SK-N-SH treated with all-trans-retinoic acid at 6 μM for 48 hours (cell line): ENCODE measurements around the gene CASP10.

Experiments
- ATAC-seq: fragments of 200-7000 bp; cut with Tn5 transposase; 3 replicates; pipeline ENCODE4 v1.9.1; 2020; ENCODE audit warnings: mild to moderate bottlenecking, moderate library complexity
- ARNTL ChIP-seq: fragments of 450-650 bp; formaldehyde crosslinking; IDR thresholded peaks from 2 replicates; pipeline ENCODE4 v1.5.0; 2020; ENCODE audit warnings: low read depth, mild to moderate bottlenecking, moderate library complexity, borderline replicate concordance
- BACH2 ChIP-seq: fragments of 250-450 bp; sonication (Bioruptor Pico); IDR thresholded peaks from 2 replicates; pipeline ENCODE4 v1.9.0; 2021; ENCODE audit warnings: mild to moderate bottlenecking, borderline replicate concordance
- CSDC2 ChIP-seq: fragments of 250-450 bp; sonication (Bioruptor Pico); IDR thresholded peaks from 2 replicates; pipeline ENCODE4 v1.5.0; 2020; ENCODE audit warnings: mild to moderate bottlenecking, moderate library complexity
- ESRRG ChIP-seq: fragments of 250-450 bp; sonication (Bioruptor Pico); IDR thresholded peaks from 2 replicates; pipeline ENCODE4 v1.6.1; 2021; ENCODE audit warnings: mild to moderate bottlenecking
- GLIS3 ChIP-seq: fragments of 250-450 bp; sonication (Bioruptor Pico); IDR thresholded peaks from 2 replicates; pipeline ENCODE4 v1.5.0; 2020; ENCODE audit warnings: mild to moderate bottlenecking, moderate library complexity
- ISL1 ChIP-seq: fragments of 250-450 bp; sonication (Bioruptor Pico); IDR thresholded peaks from 2 replicates; pipeline ENCODE4 v2.1.2; 2022; ENCODE audit warnings: mild to moderate bottlenecking, moderate library complexity
- OSR1 ChIP-seq: fragments of 250-450 bp; sonication (Bioruptor Pico); IDR thresholded peaks from 2 replicates; pipeline ENCODE4 v1.8.0; 2022; ENCODE audit warnings: moderate library complexity, mild to moderate bottlenecking, inconsistent platforms
- PPARA ChIP-seq: fragments of 250-450 bp; sonication (Bioruptor Pico); IDR thresholded peaks from 2 replicates; pipeline ENCODE4 v1.5.0; 2020; ENCODE audit warnings: mild to moderate bottlenecking, borderline replicate concordance
- RARB ChIP-seq: fragments of 250-450 bp; sonication (Bioruptor Pico); IDR thresholded peaks from 2 replicates; pipeline ENCODE4 v1.8.0; 2021; ENCODE audit warnings: mild to moderate bottlenecking, moderate library complexity
- SNAI2 ChIP-seq: fragments of 250-450 bp; sonication (Bioruptor Pico); IDR thresholded peaks from 2 replicates; pipeline ENCODE4 v1.5.0; 2020; ENCODE audit warnings: mild to moderate bottlenecking, moderate library complexity
- TCF4 ChIP-seq: fragments of 250-450 bp; sonication (Bioruptor Pico); IDR thresholded peaks from 2 replicates; pipeline ENCODE4 v1.8.0; 2021; ENCODE audit warnings: mild to moderate bottlenecking, moderate library complexity, borderline replicate concordance
- TOX ChIP-seq: fragments of 250-450 bp; sonication (Bioruptor Pico); IDR thresholded peaks from 2 replicates; pipeline ENCODE4 v1.8.0; 2021; ENCODE audit warnings: mild to moderate bottlenecking, moderate library complexity, borderline replicate concordance
- ZC3H10 ChIP-seq: fragments of 250-450 bp; sonication (Bioruptor Pico); IDR thresholded peaks from 2 replicates; pipeline ENCODE4 v1.5.1; 2021; ENCODE audit warnings: mild to moderate bottlenecking, moderate library complexity
- ZFP30 ChIP-seq: fragments of 450-650 bp; formaldehyde crosslinking; IDR thresholded peaks from 2 replicates; pipeline ENCODE4 v1.5.0; 2022; ENCODE audit warnings: mild to moderate bottlenecking, moderate library complexity
- ZNF565 ChIP-seq: fragments of 450-650 bp; formaldehyde crosslinking; conservative IDR thresholded peaks from 2 replicates; pipeline ENCODE4 v1.5.0; 2020; ENCODE audit warnings: low read depth, mild to moderate bottlenecking, moderate library complexity
- ZNF70 ChIP-seq: fragments of 450-650 bp; formaldehyde crosslinking; IDR thresholded peaks from 2 replicates; pipeline ENCODE4 v1.5.0; 2020; ENCODE audit warnings: mild to moderate bottlenecking, moderate library complexity
- TF ChIP-seq, protein P1 (sequence below): fragments of 250-450 bp; sonication (Bioruptor Pico); IDR thresholded peaks from 2 replicates; pipeline ENCODE4 v1.8.0; 2020; ENCODE audit warnings: mild to moderate bottlenecking, moderate library complexity, borderline replicate concordance
- TF ChIP-seq, protein P2 (sequence below): fragments of 250-450 bp; sonication (Bioruptor Pico); IDR thresholded peaks from 2 replicates; pipeline ENCODE4 v1.5.0; 2020; ENCODE audit warnings: mild to moderate bottlenecking, moderate library complexity
- TF ChIP-seq, protein P3 (sequence below): fragments of 250-450 bp; sonication (Bioruptor Pico); IDR thresholded peaks from 2 replicates; pipeline ENCODE4 v1.5.1; 2021; ENCODE audit warnings: mild to moderate bottlenecking, moderate library complexity
- TF ChIP-seq, protein P4 (sequence below): fragments of 250-450 bp; sonication (Bioruptor Pico); IDR thresholded peaks from 2 replicates; pipeline ENCODE4 v1.5.1; 2020; ENCODE audit warnings: low read depth, mild to moderate bottlenecking, moderate library complexity
- TF ChIP-seq, protein P5 (sequence below): fragments of 250-450 bp; sonication (Bioruptor Pico); IDR thresholded peaks from 2 replicates; pipeline ENCODE4 v1.8.0; 2021; ENCODE audit warnings: low read depth, mild to moderate bottlenecking, moderate library complexity, borderline replicate concordance

Gene CASP10

DNA sequence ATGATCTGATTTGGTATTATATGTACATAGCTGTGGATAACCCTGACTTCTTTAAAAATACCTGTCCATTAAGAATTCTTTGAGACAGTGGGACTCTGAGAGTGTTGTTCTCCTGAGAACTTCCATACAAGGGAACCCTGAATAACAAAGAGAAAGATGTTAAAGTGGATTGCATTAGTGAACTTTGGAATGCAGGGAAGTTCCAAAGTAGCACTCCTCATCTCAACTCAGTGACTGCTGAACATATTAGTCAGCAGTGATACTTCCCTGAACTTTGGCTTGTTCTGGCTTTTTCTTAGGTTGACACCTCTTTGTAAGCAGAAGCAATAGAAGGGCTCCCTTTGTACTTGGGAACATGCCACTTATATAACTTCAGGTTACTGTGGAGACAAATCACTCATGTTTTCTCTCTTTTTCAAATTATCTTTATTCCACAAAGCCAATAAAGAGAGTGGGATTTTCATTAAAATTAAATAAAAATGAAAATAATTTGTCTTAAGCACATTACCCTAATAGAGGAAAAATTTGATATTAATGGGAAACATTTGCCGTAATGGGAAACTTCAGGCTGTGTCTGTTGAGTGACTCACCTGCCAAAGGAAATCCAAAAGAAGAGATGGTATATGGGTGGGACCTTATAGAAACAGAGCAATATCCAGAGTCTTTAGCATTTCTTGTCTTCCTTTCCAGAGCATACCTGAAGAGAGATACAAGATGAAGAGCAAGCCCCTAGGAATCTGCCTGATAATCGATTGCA is 33.7 kb upstream of the CASP10 start:
- ATAC-seq, result peak; percentile 73
- TF ChIP-seq ZNF70 (no peak), PPARA (CRISPR knock-in tag) (no peak), GLIS3 (no peak), TOX (CRISPR knock-in tag) (no peak), OSR1 (CRISPR knock-in tag) (no peak), ZNF565 (CRISPR knock-in tag) (no peak), SNAI2 (peak; percentile 52; the same call in 1 of the 2 replicates), ISL1 (CRISPR knock-in tag) (peak; percentile 87), RARB (no peak), ESRRG (CRISPR knock-in tag) (no peak), ZC3H10 (CRISPR knock-in tag) (peak; percentile 8; the same call in 1 of the 2 replicates), TCF4 (CRISPR knock-in tag) (no peak), CSDC2 (peak; percentile 79; the same call in 1 of the 2 replicates), ARNTL (CRISPR knock-in tag) (no peak)
- TF ChIP-seq, protein P1, sequence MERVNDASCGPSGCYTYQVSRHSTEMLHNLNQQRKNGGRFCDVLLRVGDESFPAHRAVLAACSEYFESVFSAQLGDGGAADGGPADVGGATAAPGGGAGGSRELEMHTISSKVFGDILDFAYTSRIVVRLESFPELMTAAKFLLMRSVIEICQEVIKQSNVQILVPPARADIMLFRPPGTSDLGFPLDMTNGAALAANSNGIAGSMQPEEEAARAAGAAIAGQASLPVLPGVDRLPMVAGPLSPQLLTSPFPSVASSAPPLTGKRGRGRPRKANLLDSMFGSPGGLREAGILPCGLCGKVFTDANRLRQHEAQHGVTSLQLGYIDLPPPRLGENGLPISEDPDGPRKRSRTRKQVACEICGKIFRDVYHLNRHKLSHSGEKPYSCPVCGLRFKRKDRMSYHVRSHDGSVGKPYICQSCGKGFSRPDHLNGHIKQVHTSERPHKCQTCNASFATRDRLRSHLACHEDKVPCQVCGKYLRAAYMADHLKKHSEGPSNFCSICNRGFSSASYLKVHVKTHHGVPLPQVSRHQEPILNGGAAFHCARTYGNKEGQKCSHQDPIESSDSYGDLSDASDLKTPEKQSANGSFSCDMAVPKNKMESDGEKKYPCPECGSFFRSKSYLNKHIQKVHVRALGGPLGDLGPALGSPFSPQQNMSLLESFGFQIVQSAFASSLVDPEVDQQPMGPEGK (CRISPR knock-in tag), result no peak; the same call in 1 of the 2 replicates
- TF ChIP-seq, protein P2, sequence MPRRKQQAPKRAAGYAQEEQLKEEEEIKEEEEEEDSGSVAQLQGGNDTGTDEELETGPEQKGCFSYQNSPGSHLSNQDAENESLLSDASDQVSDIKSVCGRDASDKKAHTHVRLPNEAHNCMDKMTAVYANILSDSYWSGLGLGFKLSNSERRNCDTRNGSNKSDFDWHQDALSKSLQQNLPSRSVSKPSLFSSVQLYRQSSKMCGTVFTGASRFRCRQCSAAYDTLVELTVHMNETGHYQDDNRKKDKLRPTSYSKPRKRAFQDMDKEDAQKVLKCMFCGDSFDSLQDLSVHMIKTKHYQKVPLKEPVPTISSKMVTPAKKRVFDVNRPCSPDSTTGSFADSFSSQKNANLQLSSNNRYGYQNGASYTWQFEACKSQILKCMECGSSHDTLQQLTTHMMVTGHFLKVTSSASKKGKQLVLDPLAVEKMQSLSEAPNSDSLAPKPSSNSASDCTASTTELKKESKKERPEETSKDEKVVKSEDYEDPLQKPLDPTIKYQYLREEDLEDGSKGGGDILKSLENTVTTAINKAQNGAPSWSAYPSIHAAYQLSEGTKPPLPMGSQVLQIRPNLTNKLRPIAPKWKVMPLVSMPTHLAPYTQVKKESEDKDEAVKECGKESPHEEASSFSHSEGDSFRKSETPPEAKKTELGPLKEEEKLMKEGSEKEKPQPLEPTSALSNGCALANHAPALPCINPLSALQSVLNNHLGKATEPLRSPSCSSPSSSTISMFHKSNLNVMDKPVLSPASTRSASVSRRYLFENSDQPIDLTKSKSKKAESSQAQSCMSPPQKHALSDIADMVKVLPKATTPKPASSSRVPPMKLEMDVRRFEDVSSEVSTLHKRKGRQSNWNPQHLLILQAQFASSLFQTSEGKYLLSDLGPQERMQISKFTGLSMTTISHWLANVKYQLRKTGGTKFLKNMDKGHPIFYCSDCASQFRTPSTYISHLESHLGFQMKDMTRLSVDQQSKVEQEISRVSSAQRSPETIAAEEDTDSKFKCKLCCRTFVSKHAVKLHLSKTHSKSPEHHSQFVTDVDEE (CRISPR knock-in tag), result no peak
- TF ChIP-seq, protein P3, sequence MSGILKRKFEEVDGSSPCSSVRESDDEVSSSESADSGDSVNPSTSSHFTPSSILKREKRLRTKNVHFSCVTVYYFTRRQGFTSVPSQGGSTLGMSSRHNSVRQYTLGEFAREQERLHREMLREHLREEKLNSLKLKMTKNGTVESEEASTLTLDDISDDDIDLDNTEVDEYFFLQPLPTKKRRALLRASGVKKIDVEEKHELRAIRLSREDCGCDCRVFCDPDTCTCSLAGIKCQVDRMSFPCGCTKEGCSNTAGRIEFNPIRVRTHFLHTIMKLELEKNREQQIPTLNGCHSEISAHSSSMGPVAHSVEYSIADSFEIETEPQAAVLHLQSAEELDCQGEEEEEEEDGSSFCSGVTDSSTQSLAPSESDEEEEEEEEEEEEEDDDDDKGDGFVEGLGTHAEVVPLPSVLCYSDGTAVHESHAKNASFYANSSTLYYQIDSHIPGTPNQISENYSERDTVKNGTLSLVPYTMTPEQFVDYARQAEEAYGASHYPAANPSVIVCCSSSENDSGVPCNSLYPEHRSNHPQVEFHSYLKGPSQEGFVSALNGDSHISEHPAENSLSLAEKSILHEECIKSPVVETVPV (CRISPR knock-in tag), result no peak
- TF ChIP-seq, protein P4, sequence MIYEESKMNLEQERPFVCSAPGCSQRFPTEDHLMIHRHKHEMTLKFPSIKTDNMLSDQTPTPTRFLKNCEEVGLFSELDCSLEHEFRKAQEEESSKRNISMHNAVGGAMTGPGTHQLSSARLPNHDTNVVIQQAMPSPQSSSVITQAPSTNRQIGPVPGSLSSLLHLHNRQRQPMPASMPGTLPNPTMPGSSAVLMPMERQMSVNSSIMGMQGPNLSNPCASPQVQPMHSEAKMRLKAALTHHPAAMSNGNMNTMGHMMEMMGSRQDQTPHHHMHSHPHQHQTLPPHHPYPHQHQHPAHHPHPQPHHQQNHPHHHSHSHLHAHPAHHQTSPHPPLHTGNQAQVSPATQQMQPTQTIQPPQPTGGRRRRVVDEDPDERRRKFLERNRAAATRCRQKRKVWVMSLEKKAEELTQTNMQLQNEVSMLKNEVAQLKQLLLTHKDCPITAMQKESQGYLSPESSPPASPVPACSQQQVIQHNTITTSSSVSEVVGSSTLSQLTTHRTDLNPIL, result no peak

DNA sequence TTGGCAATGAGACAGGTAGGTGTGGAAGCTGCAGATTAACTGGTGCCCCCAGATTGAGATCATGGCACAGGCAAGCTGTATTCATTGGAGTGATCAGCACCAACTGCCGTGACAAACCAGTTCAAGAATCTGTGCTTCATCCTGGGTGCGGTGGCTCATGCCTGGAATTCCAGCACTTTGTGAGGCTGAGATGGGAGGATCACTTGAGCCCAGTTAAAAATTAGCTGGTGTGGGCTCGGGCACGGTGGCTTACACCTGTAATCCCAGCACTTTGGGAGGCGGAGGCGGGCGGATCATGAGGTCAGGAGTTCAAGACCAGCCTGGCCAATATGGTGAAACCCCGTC is 33.1 kb upstream of the CASP10 start:
- ATAC-seq, result peak; percentile 43

DNA sequence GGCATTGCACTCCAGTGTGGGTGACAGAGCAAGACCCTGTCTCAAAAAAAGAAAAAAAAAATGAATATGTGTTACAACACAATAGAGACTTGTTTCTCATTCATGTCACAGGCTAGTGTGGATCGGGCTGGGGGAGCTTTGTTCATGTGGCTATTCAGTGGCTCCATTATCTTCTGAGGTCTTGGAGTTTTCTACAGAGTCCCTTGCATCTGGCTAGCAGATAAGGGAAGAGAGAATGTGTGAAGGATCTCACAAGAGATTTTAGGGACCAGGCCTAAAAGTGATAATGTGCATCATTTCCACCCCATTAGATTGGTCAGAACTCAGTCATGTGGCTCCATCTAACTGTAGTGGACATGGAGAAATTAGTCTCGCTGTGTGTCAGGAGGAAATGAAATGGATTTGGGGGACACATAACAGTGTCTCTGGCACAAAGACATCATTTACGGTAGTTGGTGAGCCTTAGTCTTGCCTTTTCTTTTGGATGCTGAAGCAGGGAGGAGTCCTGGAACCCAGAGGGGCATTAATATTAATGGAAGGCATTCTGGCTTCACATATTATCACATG is 32.4 kb upstream of the CASP10 start:
- peak; percentile 1; the same call in 2 of the 3 replicates for ATAC-seq
- TF ChIP-seq, protein P1 (CRISPR knock-in tag), result no peak
- TF ChIP-seq SNAI2 (no peak), TOX (CRISPR knock-in tag) (no peak), ISL1 (CRISPR knock-in tag) (no peak), ESRRG (CRISPR knock-in tag) (no peak), ZFP30 (CRISPR knock-in tag) (no peak), GLIS3 (no peak), ZC3H10 (CRISPR knock-in tag) (no peak), OSR1 (CRISPR knock-in tag) (no peak), BACH2 (CRISPR knock-in tag) (no peak)
- TF ChIP-seq, protein P5, sequence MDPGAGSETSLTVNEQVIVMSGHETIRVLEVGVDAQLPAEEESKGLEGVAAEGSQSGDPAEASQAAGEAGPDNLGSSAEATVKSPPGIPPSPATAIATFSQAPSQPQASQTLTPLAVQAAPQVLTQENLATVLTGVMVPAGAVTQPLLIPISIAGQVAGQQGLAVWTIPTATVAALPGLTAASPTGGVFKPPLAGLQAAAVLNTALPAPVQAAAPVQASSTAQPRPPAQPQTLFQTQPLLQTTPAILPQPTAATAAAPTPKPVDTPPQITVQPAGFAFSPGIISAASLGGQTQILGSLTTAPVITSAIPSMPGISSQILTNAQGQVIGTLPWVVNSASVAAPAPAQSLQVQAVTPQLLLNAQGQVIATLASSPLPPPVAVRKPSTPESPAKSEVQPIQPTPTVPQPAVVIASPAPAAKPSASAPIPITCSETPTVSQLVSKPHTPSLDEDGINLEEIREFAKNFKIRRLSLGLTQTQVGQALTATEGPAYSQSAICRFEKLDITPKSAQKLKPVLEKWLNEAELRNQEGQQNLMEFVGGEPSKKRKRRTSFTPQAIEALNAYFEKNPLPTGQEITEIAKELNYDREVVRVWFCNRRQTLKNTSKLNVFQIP (CRISPR knock-in tag), result no peak
- TF ChIP-seq, protein P2 (CRISPR knock-in tag), result no peak
- TF ChIP-seq, protein P4, result no peak
